ENCODE data around the gene OVOL1.
"Not testable (repeated sequence)": the region's sequence is repeated elsewhere in the genome, so short reads cannot be mapped to it uniquely, and the experiment has no call there.

The OVOL1 gene

DNA sequence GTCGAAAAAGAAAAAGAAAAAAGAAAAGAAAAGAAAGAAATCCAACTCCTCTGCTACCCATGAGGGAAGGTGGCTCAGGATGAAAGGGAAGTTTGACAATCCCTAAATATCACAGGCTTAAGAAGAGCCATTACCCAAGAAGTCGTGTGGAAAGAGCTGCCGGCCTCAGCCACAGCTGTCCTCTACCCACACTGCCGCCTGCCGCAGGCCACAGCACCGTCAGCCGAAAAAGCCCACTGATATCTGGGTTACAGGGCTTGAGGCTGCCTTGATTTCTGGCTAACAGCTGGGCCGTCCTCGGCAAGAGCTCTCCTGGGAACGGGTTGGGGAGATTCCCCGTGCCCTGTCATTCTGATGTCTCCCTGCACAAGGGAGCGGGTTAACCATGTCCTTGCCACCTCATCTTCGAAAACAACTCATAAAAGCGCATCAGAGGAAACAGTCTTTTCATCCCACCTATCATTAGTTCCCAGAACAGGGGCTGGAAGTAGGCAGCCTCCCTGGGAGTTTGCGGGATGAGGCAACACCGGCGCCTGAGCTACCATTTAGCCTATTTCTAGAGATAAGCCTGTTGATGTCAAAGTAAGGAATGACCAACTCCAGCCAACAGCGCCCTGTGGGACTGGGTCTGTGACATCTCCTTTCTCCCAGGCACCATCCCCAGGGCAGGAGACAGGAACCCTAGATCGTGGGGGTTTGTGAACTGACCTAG, 25.1 kb downstream of the OVOL1 start:
- Mint-ChIP-seq H3K36me3 (ENCODE audit: low read depth) (no peaks in the 10 kb centered on the region), H3K4me1 (ENCODE audit: low read depth) (peaks cover 6% of the 10 kb centered on the region), H3K27ac (no peak overlapping the region), H3K9me3 (no peaks in the 10 kb centered on the region), H3K27me3 (peaks cover 10% of the 10 kb centered on the region), H3K4me3 (no peak overlapping the region)
- DNase-seq: no peak

DNA sequence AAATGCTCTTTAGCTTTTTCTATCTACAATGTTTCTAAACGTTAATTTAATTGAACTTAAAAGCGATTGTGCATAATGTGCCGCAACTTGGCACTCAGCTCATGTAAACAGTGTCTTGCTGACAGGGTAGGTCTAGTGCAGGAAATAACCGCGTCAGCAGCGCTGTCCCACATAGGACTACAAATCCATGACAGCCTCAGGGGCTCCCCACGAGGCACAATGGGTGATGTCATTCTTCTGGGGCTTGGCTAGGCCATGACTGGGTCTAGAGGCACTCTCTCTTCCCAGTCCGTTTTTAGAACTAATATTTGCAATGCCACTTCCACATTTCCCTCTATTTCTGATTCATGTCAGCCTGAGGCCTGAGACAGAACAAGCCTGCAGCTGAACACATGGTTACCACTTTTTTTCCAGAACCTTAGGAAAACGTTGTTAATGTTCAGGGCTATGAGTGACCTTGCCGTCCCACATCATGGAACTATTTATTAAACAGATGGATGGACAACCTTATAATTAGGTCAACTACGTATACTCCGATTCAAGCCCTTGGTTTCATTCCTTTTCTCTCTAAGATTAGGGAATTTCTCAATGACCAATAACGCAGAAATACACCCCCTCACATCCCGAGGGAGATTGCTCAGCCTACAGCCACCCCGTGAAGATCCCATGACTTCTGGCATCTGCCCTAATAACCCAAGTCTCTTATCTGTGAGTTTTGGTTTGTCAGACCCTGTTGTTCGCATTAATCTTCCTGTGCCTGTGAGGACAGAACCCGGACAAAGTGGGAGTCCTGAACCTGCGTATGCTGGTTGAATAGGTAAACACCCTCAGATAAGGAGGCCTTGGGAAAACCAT, 27.5 kb downstream of the OVOL1 start:
- Mint-ChIP-seq H3K4me3 (no peak overlapping the region), H3K4me1 (ENCODE audit: low read depth) (peaks cover 20% of the 10 kb centered on the region), H3K36me3 (ENCODE audit: low read depth) (no peaks in the 10 kb centered on the region), H3K27me3 (no peaks in the 10 kb centered on the region), H3K9me3 (no peaks in the 10 kb centered on the region), H3K27ac (no peak overlapping the region)
- DNase-seq: no peak

DNA sequence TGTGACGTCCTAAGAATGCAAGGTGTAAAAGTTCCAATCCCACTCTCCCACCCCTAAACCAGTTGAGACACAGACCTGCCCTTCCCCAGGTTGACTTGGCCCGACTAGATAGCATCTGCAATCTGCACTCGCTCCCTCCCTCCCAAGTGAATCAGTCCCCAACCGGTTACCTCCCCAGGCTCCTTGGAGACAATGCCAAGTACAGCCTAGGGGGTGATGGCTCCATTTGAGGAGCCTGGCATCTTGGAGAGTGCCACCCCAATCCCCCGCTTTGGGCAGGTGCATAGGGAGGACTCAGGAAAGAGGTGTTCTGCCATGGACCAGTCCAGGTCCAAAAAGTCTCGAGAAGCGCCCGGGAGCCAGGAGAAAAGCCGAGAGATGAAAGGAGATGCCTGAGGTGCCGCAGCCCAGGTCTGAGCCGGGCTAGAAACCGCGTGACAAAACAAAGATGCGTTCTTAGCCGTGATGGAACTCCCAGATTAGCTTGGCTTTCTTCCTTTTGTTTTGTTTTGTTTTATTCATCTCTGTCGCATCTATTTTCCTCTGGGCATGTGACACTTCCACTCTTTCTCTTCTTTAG, 28.2 kb downstream of the OVOL1 start:
- peaks cover 20% of the 10 kb centered on the region for H3K4me1 Mint-ChIP-seq (ENCODE audit: low read depth)
- no peaks in the 10 kb centered on the region for H3K27me3 Mint-ChIP-seq
- H3K27ac Mint-ChIP-seq: no peak overlapping the region
- no peak for DNase-seq
- no peaks in the 10 kb centered on the region for H3K36me3 Mint-ChIP-seq (ENCODE audit: low read depth)
- no peaks in the 10 kb centered on the region for H3K9me3 Mint-ChIP-seq
- no peak overlapping the region for H3K4me3 Mint-ChIP-seq

DNA sequence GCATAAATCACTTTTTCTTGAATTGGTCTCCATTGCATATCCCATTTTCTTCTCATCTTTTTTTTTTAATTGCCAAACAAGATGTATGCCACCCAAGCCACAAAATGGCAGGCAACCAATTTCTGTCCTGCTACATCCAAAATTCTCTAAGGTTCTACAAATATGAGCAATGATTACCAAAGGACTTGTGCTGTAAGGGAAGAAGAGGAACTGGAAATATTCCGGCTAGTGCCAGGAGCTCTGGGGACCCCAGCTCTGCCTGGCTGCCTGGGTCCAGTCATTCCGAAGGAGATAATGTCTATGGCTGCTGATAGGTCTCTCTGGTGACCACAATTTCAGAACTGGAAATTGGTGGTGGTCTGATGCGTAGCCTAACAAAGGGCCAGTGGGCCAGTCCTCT, 29.8 kb downstream of the OVOL1 start:
- Mint-ChIP-seq H3K36me3 (ENCODE audit: low read depth) (no peaks in the 10 kb centered on the region), H3K9me3 (no peaks in the 10 kb centered on the region), H3K27ac (no peak overlapping the region), H3K4me1 (ENCODE audit: low read depth) (peaks cover 20% of the 10 kb centered on the region), H3K4me3 (peak overlapping the region; percentile 72), H3K27me3 (no peaks in the 10 kb centered on the region)
- DNase-seq: no peak

DNA sequence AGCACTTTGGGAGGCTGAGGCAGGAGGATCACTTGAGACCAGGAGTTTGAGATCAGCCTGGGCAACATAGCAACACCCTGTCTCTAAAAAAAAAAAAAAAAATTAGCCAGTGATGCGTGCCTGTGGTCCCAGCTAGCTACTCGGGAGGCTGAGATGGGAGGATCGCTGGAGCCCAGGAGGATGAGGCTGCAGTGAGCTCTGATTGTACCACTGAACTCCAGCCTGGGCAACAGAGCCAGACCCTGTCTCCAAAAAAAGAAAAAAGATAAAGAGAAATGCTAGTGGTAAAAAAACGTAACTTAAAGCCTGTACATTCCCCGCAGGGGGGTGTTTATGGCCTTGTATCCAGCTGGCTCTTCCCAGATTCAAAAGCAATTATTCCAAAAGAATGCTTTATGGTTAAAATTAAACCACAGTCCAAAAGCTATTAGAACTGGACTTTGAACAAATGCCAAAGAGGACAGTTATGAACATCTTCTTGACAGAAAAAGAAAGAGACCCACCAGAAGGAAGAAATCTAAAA, 30.5 kb downstream of the OVOL1 start:
- H3K27me3 Mint-ChIP-seq: no peaks in the 10 kb centered on the region
- H3K4me3 Mint-ChIP-seq: peak overlapping the region; percentile 72
- H3K4me1 Mint-ChIP-seq (ENCODE audit: low read depth): peaks cover 20% of the 10 kb centered on the region
- no peaks in the 10 kb centered on the region for H3K9me3 Mint-ChIP-seq
- H3K27ac Mint-ChIP-seq: peak overlapping the region; percentile 80
- H3K36me3 Mint-ChIP-seq (ENCODE audit: low read depth): no peaks in the 10 kb centered on the region
- no peak for DNase-seq

DNA sequence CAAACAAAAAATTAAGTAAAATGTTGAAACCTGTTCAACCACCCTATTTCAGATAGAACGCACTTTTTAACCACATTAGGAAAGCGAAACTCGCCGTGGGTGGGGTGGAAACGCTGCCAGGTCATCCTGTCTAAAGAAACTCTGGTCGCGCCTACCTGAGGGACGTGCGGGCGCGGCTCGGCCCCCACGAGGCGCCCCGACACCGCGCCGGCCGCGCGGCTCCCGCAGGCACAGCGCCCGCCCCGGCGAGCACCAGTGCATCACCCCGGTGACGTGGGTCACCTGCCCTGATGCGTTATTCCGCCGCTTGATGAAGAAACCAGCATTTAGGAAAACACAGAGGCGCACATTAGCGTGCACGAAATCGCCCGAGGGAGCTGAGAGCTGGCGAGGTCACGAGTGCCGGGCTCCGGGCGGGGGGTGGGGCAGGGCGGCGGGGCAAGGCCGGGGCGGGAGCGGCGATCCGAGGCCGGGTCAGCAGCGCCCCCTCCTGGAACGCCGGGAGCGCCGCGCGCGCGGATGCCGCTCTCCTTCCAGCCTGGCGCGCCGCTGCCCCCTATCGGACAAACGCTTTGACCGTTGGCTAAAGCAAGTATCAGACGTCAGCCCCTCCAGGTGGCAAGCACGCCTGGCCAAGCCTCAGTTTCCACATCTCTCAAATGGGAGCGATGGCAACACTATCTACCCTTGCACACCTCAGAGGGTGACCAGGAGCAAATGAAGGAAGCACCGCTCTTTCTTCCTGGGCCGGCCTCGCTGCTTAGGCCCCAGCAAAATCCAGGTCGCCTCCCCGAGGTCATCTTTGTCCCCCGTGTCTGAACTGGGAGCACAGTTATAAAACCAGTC, 31.2 kb downstream of the OVOL1 start:
- Mint-ChIP-seq H3K4me3 (peak overlapping the region; percentile 72), H3K4me1 (ENCODE audit: low read depth) (peaks cover 20% of the 10 kb centered on the region), H3K36me3 (ENCODE audit: low read depth) (no peaks in the 10 kb centered on the region), H3K27me3 (no peaks in the 10 kb centered on the region), H3K9me3 (no peaks in the 10 kb centered on the region), H3K27ac (peak overlapping the region; percentile 80)
- DNase-seq: peak; percentile 96

DNA sequence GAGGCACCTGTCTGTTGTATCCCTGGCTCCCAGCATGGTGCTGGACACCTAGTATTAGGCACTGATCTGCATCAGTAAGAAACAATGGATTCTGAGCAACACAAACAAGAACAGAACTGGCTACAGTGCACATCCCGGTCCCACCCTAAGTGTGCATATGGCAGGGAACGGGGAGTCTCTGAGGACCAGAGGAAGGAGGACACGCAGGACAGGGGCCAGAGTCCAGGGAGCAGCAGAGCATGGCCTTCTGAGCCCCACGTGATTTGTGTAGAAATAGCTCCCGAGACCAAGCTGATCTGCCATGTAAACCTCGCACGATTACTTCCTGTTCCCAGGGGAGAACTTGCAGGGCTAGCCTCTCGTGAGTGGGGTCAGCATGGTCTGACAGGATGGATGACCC, 34.2 kb downstream of the OVOL1 start:
- Mint-ChIP-seq H3K9me3 (no peaks in the 10 kb centered on the region), H3K27ac (no peak overlapping the region), H3K4me1 (ENCODE audit: low read depth) (peaks cover 20% of the 10 kb centered on the region), H3K36me3 (ENCODE audit: low read depth) (no peaks in the 10 kb centered on the region), H3K27me3 (no peaks in the 10 kb centered on the region), H3K4me3 (no peak overlapping the region)
- DNase-seq: no peak

DNA sequence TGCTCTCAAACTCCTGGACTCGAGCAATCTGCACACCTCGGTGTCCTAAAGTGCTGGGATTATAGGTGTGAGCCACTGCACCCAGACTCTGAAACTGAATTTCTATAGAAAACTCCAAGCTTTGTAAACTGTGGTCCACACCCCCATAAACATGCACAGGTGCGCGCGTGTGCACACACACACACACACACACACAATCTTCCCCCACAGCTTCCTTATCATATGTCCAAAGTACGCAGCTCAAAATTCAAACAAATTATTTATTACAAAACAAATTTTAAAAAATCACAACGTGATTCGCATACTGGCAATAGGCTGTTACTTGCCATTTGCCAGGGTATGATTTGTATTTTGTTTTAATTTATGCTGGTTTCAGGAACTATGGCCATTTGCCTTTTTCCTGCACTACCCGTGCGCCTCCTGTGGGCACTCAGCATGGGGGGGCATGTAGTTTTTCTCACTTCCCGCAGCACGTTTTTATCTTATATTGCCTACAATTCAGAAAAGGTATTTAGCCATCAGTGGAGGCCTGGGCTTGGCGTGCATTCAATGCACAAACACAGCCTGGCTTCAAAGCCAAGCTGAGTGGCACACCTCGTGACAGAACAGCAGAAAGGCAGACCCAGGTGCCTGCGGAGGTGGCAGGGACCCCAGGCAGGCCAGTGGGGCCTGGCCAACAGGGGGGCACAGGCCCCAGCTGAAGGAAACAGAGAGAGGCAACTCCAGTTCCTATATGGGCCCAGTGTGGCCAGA, 36.1 kb downstream of the OVOL1 start:
- peaks cover 12% of the 10 kb centered on the region for H3K4me1 Mint-ChIP-seq (ENCODE audit: low read depth)
- no peak overlapping the region for H3K27ac Mint-ChIP-seq
- H3K9me3 Mint-ChIP-seq: no peaks in the 10 kb centered on the region
- H3K27me3 Mint-ChIP-seq: no peaks in the 10 kb centered on the region
- DNase-seq: no peak
- H3K4me3 Mint-ChIP-seq: no peak overlapping the region
- no peaks in the 10 kb centered on the region for H3K36me3 Mint-ChIP-seq (ENCODE audit: low read depth)

DNA sequence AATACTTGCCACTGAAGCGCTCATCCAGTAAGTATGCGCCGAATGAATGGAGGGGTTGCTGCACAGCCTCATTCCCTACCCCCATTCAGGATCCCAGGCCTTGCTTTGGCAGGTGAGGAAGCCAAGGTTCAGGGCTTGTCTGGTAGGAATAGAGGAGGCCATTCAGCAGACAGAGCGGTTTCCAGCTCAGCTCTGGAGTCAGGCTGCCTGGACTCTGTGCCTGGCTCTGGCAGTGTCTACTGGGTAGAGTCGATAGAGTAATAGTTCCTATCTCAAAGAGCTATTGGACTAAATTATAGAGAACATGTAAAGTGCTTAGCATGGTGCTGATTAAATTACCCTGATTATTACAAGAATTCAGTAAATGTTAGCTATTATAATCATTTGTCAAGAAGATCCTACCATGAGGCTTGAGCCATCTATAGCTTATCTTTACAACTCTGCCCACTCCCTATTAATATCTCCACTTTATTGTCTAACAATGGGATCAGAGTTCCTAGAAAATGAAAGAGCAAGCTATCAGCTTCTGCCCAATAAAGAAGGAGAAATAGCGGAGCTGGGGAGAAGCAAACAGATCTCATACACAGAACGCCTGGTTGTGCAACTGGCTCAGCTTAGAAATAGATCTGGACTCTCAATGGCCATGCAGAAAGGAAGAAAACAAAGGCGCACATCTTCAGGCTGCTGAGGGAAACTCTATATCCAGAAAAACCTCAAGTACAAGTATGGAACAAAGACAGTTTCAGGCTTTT, 40.3 kb downstream of the OVOL1 start:
- H3K4me3 Mint-ChIP-seq: no peak overlapping the region
- no peaks in the 10 kb centered on the region for H3K9me3 Mint-ChIP-seq
- no peak for DNase-seq
- peaks cover 23% of the 10 kb centered on the region for H3K4me1 Mint-ChIP-seq (ENCODE audit: low read depth)
- H3K27ac Mint-ChIP-seq: peak overlapping the region; percentile 48
- no peaks in the 10 kb centered on the region for H3K36me3 Mint-ChIP-seq (ENCODE audit: low read depth)
- H3K27me3 Mint-ChIP-seq: no peaks in the 10 kb centered on the region

DNA sequence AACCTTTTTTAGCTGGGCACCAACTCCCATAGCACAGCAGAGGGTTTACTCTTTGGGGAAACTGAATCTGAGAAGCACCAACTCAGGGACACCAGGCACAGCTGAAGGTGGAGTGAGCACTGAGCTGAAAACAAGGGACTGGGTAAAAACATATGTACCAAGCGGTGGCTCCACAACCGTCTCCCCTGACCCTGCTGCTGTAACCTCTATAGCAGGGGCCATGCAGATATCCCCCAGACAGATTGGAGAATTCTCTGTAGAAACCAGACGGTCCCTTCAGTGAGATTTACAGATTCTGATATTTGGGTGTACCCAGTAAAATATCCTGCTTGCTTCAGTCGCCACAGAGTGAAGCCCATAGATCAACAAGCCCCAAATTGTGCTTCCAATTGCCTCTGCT, 42.6 kb downstream of the OVOL1 start:
- Mint-ChIP-seq H3K27ac (no peak overlapping the region), H3K36me3 (ENCODE audit: low read depth) (no peaks in the 10 kb centered on the region), H3K4me1 (ENCODE audit: low read depth) (peaks cover 34% of the 10 kb centered on the region), H3K4me3 (no peak overlapping the region), H3K9me3 (no peaks in the 10 kb centered on the region), H3K27me3 (no peaks in the 10 kb centered on the region)
- no peak for DNase-seq

DNA sequence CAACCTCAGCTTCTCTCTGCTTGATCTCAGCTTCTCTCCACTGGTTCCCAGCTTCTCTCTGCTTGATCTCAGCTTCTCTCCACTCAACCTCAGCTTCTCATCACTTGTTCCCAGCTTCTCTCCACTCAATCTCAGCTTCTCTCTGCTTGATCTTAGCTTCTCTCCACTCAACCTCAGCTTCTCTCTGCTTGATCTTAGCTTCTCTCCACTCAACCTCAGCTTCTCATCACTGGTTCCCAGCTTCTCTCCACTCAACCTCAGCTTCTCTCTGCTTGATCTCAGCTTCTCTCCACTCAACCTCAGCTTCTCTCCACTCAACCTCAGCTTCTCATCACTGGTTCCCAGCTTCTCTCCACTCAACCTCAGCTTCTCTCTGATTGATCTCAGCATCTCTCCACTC, 45.4 kb downstream of the OVOL1 start:
- H3K4me3 Mint-ChIP-seq: not testable (repeated sequence)
- H3K27ac Mint-ChIP-seq: peak overlapping the region; percentile 39

DNA sequence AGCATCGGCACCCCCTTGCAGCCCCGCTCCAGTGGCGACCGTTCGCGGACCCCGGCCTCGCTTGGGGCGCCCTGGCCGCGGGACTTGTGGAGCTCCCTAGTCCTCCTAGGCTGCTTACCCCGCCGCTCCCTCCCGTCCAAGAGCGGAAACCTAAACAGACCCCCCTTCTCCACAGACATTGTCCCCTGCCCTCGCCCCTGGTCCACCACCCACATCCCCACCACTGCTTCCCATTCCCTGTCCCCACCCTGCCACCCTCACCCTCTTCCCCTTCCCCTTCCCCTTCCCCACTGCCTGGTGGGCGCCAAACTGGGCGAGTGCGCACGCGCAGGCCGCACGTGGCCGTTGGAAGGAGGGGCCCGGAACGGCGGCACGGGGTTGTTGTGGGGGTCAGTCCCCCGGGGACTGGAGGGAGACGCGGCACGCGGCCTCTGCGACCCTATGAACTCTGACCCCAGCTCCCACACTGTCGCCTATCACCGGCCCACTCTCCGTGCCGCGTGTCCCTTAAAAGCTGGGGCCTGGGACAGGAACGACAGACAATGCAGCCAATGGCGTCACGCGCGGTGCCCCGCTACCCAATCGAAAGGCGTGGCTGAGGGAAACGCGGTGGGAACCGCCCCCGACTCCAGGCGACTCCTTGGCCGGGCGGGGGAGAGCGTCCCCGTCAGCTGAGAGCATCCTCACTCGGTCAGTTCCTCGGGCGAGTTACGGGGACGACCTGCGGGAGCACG, 46.6 kb downstream of the OVOL1 start, which contains the start of gene SNX32:
SNX32 (plus strand) TSS at position 667 of the 734 bp plus-strand sequence. CDS start 103 bp downstream, outside the sequence.
- Mint-ChIP-seq H3K27me3 (no peaks in the 10 kb centered on the region), H3K9me3 (no peaks in the 10 kb centered on the region), H3K27ac (no peak within 1 kb of the TSS)

More for the DNA sequence above, 45.4 kb downstream of the OVOL1 start:
- H3K9me3 Mint-ChIP-seq; H3K36me3 Mint-ChIP-seq (ENCODE audit: low read depth); DNase-seq; H3K27me3 Mint-ChIP-seq: not testable (repeated sequence)
- H3K4me1 Mint-ChIP-seq (ENCODE audit: low read depth): peaks cover 34% of the 10 kb centered on the region

More for the DNA sequence above, 46.6 kb downstream of the OVOL1 start, which contains the start of gene SNX32:
- peaks cover 25% of the 10 kb centered on the region for H3K4me1 Mint-ChIP-seq (ENCODE audit: low read depth)
- H3K4me3 Mint-ChIP-seq: no peak within 1 kb of the TSS
- peak; percentile 97 for DNase-seq
- H3K36me3 Mint-ChIP-seq (ENCODE audit: low read depth): no peaks in the 10 kb centered on the region

Measured in activated T-cell treated with anti-CD3 and anti-CD28 coated beads, Interleukin-2, amount 50 U/mL, for 24 hours (primary cell).